PC-9 (cell line): ENCODE data around the gene NKX6-2. TPM values are rescaled to one million over a fixed set of nuclear protein-coding genes. Genes with fewer than 3 reads are reported as not detected.

ENCODE experiments used
- BruUV-seq: library from RNA; stranded (reverse); fragments of 400-500 nt; replicated peaks from 2 replicates; lab custom pipeline; 2021; lab: Mats Ljungman, UMichigan
- CTCF ChIA-PET: fragments of 300-600 bp; sonication (Branson Sonifier 250); formaldehyde crosslinking; loops from one replicate; lab custom pipeline; 2022; ENCODE audit warnings: antibody characterized with exemption; lab: Charles Lee
- POLR2A ChIA-PET: fragments of 300-600 bp; sonication (Branson Sonifier 250); formaldehyde crosslinking; loops from one replicate; lab custom pipeline; 2022; ENCODE audit warnings: antibody characterized with exemption; ENCODE audit not compliant: unreplicated experiment; lab: Charles Lee
- DNase-seq, 2 experiments: peaks; one replicate each; pipeline versions ENCODE4 v3.0.0 to v3.0.0-alpha.2; 2015 to 2022; ENCODE audit warnings: mixed read lengths in 1 of 2
- H2AFZ ChIP-seq: fragments of 200-600 bp; sonication (generic); 2 replicates; pipeline ENCODE4 v1.8.1; 2017; ENCODE audit warnings: antibody characterized with exemption
- H3F3A ChIP-seq: fragments of 200-600 bp; sonication (generic); 2 replicates; pipeline ENCODE4 v1.8.1; 2017; ENCODE audit warnings: antibody characterized with exemption, mild to moderate bottlenecking, low read depth; ENCODE audit not compliant: insufficient read depth
- H3K27ac ChIP-seq: fragments of 200-600 bp; sonication (generic); 2 replicates; pipeline ENCODE4 v1.6.1; 2016; ENCODE audit warnings: mixed run types
- H3K27me3 ChIP-seq: fragments of 200-600 bp; sonication (generic); 2 replicates; pipeline ENCODE4 v1.6.1; 2016; ENCODE audit warnings: low read depth, mixed run types; ENCODE audit not compliant: insufficient read depth
- H3K36me3 ChIP-seq: fragments of 200-600 bp; sonication (generic); 2 replicates; pipeline ENCODE4 v1.6.1; 2016; ENCODE audit warnings: low read depth, mixed run types
- H3K4me1 ChIP-seq: fragments of 200-600 bp; sonication (generic); replicated peaks from 2 replicates; pipeline ENCODE4 v1.6.1; 2016; ENCODE audit warnings: mixed run types; ENCODE audit not compliant: insufficient read depth
- H3K4me2 ChIP-seq: fragments of 200-600 bp; sonication (generic); 2 replicates; pipeline ENCODE4 v1.6.1; 2017; ENCODE audit warnings: mixed run types
- H3K4me3 ChIP-seq: fragments of 200-600 bp; sonication (generic); 2 replicates; pipeline ENCODE4 v1.6.1; 2016; ENCODE audit warnings: mixed run types
- H3K79me2 ChIP-seq: fragments of 200-600 bp; sonication (generic); 2 replicates; pipeline ENCODE4 v1.6.1; 2017; ENCODE audit warnings: low read depth, mixed run types
- H3K9me2 ChIP-seq: fragments of 200-600 bp; sonication (generic); 2 replicates; pipeline ENCODE4 v1.8.1; 2017; ENCODE audit warnings: mild to moderate bottlenecking; ENCODE audit not compliant: insufficient read depth
- H3K9me3 ChIP-seq: fragments of 200-600 bp; sonication (generic); 2 replicates; pipeline ENCODE4 v1.8.1; 2016; ENCODE audit warnings: low read depth; ENCODE audit not compliant: insufficient read depth
- H4K20me1 ChIP-seq: fragments of 200-600 bp; sonication (generic); 2 replicates; pipeline ENCODE4 v1.8.1; 2017; ENCODE audit not compliant: insufficient read depth
- EZH2 ChIP-seq: fragments of 200-600 bp; sonication (generic); IDR thresholded peaks from 2 replicates; pipeline ENCODE4 v1.8.0; 2017; ENCODE audit warnings: antibody characterized with exemption, low read depth
- intact Hi-C: fragments of 100-400 bp; cut with micrococcal nuclease; formaldehyde crosslinking; loops from one replicate; pipeline ENCODE4 v1.10.0; 2022; ENCODE audit not compliant: unreplicated experiment
- total RNA-seq: library from RNA; stranded (reverse); gene quantifications from 2 replicates; pipeline ENCODE4 v1.2.3, GENCODE V29; 2021
- TF ChIP-seq, protein P1 (sequence below): fragments of 200-600 bp; sonication (generic); conservative IDR thresholded peaks from 2 replicates; pipeline ENCODE4 v1.6.1; 2017; ENCODE audit warnings: mixed run types, antibody characterized with exemption, mild to moderate bottlenecking, moderate library complexity

The NKX6-2 gene
- total RNA-seq, 1 experiment from 2014 or later = not detected

GRCh38 chr10:132762267-132762666 lies 23.7 kb downstream of the NKX6-2 start:
- no peaks in the 10 kb centered on the region for H3K4me1 ChIP-seq
- H3K4me3 ChIP-seq = no peak overlapping the region
- H3F3A ChIP-seq = no peaks in the 10 kb centered on the region
- ChIA-PET POLR2A (interaction anchor here (0.6 kb wide), 1 partner anchor 606 kb away, joined by 3 read pairs; no protein-coding TSS in a partner anchor), CTCF (no interaction called here)
- no peak overlapping the region for H2AFZ ChIP-seq
- no peak overlapping the region for H3K27ac ChIP-seq
- TF ChIP-seq, protein P1, sequence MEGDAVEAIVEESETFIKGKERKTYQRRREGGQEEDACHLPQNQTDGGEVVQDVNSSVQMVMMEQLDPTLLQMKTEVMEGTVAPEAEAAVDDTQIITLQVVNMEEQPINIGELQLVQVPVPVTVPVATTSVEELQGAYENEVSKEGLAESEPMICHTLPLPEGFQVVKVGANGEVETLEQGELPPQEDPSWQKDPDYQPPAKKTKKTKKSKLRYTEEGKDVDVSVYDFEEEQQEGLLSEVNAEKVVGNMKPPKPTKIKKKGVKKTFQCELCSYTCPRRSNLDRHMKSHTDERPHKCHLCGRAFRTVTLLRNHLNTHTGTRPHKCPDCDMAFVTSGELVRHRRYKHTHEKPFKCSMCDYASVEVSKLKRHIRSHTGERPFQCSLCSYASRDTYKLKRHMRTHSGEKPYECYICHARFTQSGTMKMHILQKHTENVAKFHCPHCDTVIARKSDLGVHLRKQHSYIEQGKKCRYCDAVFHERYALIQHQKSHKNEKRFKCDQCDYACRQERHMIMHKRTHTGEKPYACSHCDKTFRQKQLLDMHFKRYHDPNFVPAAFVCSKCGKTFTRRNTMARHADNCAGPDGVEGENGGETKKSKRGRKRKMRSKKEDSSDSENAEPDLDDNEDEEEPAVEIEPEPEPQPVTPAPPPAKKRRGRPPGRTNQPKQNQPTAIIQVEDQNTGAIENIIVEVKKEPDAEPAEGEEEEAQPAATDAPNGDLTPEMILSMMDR = no peak
- no peak for TF ChIP-seq EZH2
- no peaks in the 10 kb centered on the region for H3K27me3 ChIP-seq
- H3K9me3 ChIP-seq = no peaks in the 10 kb centered on the region
- intact Hi-C loops = no loop called here
- BruUV-seq = no TSS peak
- H3K79me2 ChIP-seq = no peaks in the 10 kb centered on the region
- no peaks in the 10 kb centered on the region for H3K9me2 ChIP-seq
- H3K36me3 ChIP-seq = no peaks in the 10 kb centered on the region
- no peak overlapping the region for H3K4me2 ChIP-seq
- H4K20me1 ChIP-seq = no peaks in the 10 kb centered on the region
- no peak for DNase-seq

GRCh38 chr10:132761395-132762060 lies 24.4 kb downstream of the NKX6-2 start:
- no peak for DNase-seq
- Histone ChIP-seq H3K27ac (no peak overlapping the region), H3K36me3 (no peaks in the 10 kb centered on the region), H3K9me3 (no peaks in the 10 kb centered on the region), H3K4me2 (no peak overlapping the region), H4K20me1 (no peaks in the 10 kb centered on the region), H3K27me3 (no peaks in the 10 kb centered on the region), H2AFZ (no peak overlapping the region), H3K9me2 (no peaks in the 10 kb centered on the region), H3F3A (no peaks in the 10 kb centered on the region), H3K4me1 (no peaks in the 10 kb centered on the region), H3K4me3 (no peak overlapping the region), H3K79me2 (no peaks in the 10 kb centered on the region)
- TF ChIP-seq EZH2 = no peak
- TF ChIP-seq, protein P1 = no peak
- intact Hi-C loops = no loop called here
- POLR2A ChIA-PET = no interaction called here
- CTCF ChIA-PET = no interaction called here
- BruUV-seq = no TSS peak

DNA sequence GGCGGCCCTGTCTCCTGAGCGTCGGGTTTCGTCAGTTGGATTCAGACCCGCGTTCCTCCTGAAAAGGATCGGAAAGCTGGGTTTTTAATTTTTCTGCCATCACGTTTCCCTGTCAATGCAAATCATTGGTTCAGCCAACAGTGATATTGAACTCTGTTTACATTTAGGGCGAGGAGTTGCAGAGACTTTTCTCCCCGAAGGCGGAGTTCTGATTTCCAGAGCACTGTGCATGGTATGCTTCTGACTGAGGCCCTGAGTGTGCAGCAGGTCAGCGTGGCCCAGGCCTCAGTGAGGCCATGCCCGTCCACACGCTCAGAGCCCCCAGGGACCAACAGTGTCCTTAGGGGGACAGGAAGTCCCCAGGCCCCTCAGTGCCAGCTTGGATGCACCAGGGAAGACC lies 27.1 kb downstream of the NKX6-2 start:
- TF ChIP-seq, protein P1 = no peak
- no peak for TF ChIP-seq EZH2
- no peaks in the 10 kb centered on the region; the same call in 1 of the 2 replicates for H3F3A ChIP-seq
- no peak overlapping the region for H3K27ac ChIP-seq
- H3K36me3 ChIP-seq = no peaks in the 10 kb centered on the region
- ChIA-PET CTCF (no interaction called here), POLR2A (no interaction called here)
- no peaks in the 10 kb centered on the region for H3K9me2 ChIP-seq
- no TSS peak for BruUV-seq
- H4K20me1 ChIP-seq = no peaks in the 10 kb centered on the region
- H3K79me2 ChIP-seq = no peaks in the 10 kb centered on the region
- no peak overlapping the region for H3K4me3 ChIP-seq
- H3K4me1 ChIP-seq = no peaks in the 10 kb centered on the region
- no peak for DNase-seq
- no peaks in the 10 kb centered on the region for H3K27me3 ChIP-seq
- H3K4me2 ChIP-seq = no peak overlapping the region
- intact Hi-C loops = no loop called here
- H2AFZ ChIP-seq = no peak overlapping the region
- H3K9me3 ChIP-seq = no peaks in the 10 kb centered on the region
